Activated CD8-positive, alpha-beta memory T cell treated with anti-CD3 and anti-CD28 coated beads for 24 hours (primary cell): Measurements from ENCODE around the gene LRWD1.
A peak's percentile ranks its signal among the peaks of the same experiment; 100 is the strongest.
"Not testable (repeated sequence)": the region's sequence is repeated elsewhere in the genome, so short reads cannot be mapped to it uniquely, and the experiment has no call there.

Source experiments
- DNase-seq: peaks from one replicate; pipeline ENCODE4 v3.0.0-alpha.2; 2020

LRWD1 gene

GRCh38 chr7:102469351-102469971 lies 4.7 kb downstream of the LRWD1 start:
- DNase-seq = no peak

GRCh38 chr7:102469972-102470825 lies 5.4 kb downstream of the LRWD1 start:
- no peak for DNase-seq

GRCh38 chr7:102471791-102472125 lies 7.0 kb downstream of the LRWD1 start:
- no peak for DNase-seq

- DNase-seq = no peak
Observed at GRCh38 chr7:102472126-102473041, 7.6 kb downstream of the LRWD1 start.

GRCh38 chr7:102473271-102473991 lies 8.6 kb downstream of the LRWD1 start:
- no peak for DNase-seq

- not testable (repeated sequence) for DNase-seq
Observed at GRCh38 chr7:102474116-102474515, 9.3 kb downstream of the LRWD1 start.

- DNase-seq = not testable (repeated sequence)
Observed at GRCh38 chr7:102474736-102475435, 10.1 kb downstream of the LRWD1 start.

GRCh38 chr7:102478314-102479208 lies 13.8 kb downstream of the LRWD1 start, which contains the start of gene POLR2J:
TSS of gene POLR2J (minus strand) at chr7:102478922. CDS start at chr7:102478860, 62 bp downstream.
- peak; percentile 100 for DNase-seq

- DNase-seq = not testable (repeated sequence)
Observed at GRCh38 chr7:102479209-102479584, 14.4 kb downstream of the LRWD1 start.

- DNase-seq = not testable (repeated sequence)
Observed at GRCh38 chr7:102479982-102480637, 15.3 kb downstream of the LRWD1 start.

GRCh38 chr7:102481962-102482361 lies 17.2 kb downstream of the LRWD1 start:
- not testable (repeated sequence) for DNase-seq

- not testable (repeated sequence) for DNase-seq
Observed at GRCh38 chr7:102484317-102484716, 19.5 kb downstream of the LRWD1 start.

GRCh38 chr7:102490529-102491075 lies 25.8 kb downstream of the LRWD1 start:
- DNase-seq = peak; percentile 69

- peak; percentile 58 for DNase-seq
Observed at GRCh38 chr7:102493220-102493935, 28.6 kb downstream of the LRWD1 start.

- DNase-seq = peak; percentile 66
Observed at GRCh38 chr7:102494026-102494425, 29.2 kb downstream of the LRWD1 start.

- not testable (repeated sequence) for DNase-seq
Observed at GRCh38 chr7:102494473-102495149, 29.8 kb downstream of the LRWD1 start.

GRCh38 chr7:102496861-102497260 lies 32.1 kb downstream of the LRWD1 start:
- DNase-seq = peak; percentile 57

- DNase-seq = peak; percentile 56
Observed at GRCh38 chr7:102497308-102497707, 32.5 kb downstream of the LRWD1 start.
